Neural cell (in vitro differentiated cells): ENCODE measurements around the gene KLHL17.

Source experiments
- CTCF ChIP-seq: fragments of 450-650 bp; IDR thresholded peaks from 2 replicates; pipeline ENCODE4 v1.5.1; 2014; ENCODE audit warnings: antibody characterized with exemption, mild to moderate bottlenecking, moderate library complexity; ENCODE audit not compliant: poor library complexity, severe bottlenecking
- EP300 ChIP-seq: fragments of 450-650 bp; conservative IDR thresholded peaks from 2 replicates; pipeline ENCODE4 v1.6.1; 2014; ENCODE audit warnings: antibody characterized with exemption, mild to moderate bottlenecking, moderate library complexity; ENCODE audit not compliant: poor library complexity, severe bottlenecking

GRCh38 chr1:998995-999724 lies 38.8 kb downstream of the KLHL17 start:
- no peak for TF ChIP-seq CTCF
- no peak for TF ChIP-seq EP300
